Hepatocyte (in vitro differentiated cells): ENCODE results near the gene MRPS12.

ENCODE experiments used
- EZH2 ChIP-seq: fragments of 200-600 bp; sonication (generic); IDR thresholded peaks from 2 replicates; pipeline ENCODE4 v1.6.1; 2016; ENCODE audit warnings: antibody characterized with exemption, mild to moderate bottlenecking, borderline replicate concordance
- TF ChIP-seq, protein P1 (sequence below): fragments of 200-600 bp; sonication (generic); IDR thresholded peaks from 2 replicates; pipeline ENCODE4 v1.5.1; 2016; ENCODE audit warnings: antibody characterized with exemption, mild to moderate bottlenecking; ENCODE audit not compliant: poor library complexity

DNA sequence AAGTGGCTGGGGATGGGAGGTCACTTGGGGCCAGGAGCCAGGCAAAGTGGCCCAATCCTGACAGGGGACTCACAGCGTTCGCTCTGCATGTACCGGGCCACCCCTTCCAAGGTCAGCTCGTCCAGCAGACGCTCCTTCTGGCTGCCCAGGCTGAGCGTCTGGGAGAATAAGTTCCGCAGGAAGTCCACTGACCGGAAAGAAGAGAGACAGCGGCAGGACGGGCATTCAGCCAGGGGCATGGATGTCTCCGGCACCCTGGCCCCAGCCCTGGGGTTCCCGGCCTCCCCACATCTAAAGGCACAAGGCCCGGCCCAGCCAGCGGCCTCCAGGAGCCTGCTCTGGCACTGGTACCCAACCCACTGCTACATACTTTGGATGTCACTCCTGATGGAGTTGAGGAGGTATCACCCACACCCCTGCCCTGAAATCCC is 37.4 kb upstream of the MRPS12 start:
- TF ChIP-seq, protein P1, sequence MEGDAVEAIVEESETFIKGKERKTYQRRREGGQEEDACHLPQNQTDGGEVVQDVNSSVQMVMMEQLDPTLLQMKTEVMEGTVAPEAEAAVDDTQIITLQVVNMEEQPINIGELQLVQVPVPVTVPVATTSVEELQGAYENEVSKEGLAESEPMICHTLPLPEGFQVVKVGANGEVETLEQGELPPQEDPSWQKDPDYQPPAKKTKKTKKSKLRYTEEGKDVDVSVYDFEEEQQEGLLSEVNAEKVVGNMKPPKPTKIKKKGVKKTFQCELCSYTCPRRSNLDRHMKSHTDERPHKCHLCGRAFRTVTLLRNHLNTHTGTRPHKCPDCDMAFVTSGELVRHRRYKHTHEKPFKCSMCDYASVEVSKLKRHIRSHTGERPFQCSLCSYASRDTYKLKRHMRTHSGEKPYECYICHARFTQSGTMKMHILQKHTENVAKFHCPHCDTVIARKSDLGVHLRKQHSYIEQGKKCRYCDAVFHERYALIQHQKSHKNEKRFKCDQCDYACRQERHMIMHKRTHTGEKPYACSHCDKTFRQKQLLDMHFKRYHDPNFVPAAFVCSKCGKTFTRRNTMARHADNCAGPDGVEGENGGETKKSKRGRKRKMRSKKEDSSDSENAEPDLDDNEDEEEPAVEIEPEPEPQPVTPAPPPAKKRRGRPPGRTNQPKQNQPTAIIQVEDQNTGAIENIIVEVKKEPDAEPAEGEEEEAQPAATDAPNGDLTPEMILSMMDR: no peak
- TF ChIP-seq EZH2: no peak
